Measurements from ENCODE around the gene TOR4A. TPM values are rescaled to one million over a fixed set of nuclear protein-coding genes. Genes with fewer than 3 reads are reported as not detected.

The TOR4A gene
- total and polyA plus RNA-seq, 9 of the 15 experiments (the other 6 are each of a cell fraction or from before 2014, with no cell fraction given): 3.9 to 49.2 (median 8.8) TPM

DNA sequence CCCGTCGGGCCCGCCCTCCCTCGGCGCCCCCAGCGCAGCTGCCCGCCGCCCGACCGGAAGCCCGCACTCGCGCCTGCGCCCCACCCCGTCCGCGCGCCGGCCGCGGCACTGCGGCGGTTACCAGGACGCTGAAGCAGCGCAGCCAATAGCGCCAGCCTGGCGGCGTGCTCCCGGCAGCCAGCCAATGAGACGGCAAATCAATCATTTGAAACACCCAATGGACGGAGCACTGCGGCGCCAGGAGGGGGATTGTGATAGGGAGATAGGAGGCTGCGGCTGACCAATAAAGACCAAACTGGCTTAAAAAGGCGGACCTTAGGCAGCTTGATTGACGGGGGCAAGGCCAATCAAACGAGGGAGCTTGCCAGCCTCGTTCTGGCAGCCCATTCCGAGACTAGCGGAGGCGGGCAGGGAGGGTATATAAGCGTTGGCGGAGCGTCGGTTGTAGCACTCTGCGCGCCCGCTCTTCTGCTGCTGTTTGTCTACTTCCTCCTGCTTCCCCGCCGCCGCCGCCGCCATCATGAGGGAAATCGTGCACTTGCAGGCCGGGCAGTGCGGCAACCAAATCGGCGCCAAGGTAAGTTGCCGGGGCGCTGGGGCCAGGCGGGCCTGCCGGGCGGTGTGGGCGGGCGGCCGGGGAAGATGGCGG lies 36.6 kb upstream of the TOR4A start, which contains the start of gene TUBB4B (continued):
- TF ChIP-seq, protein P1, sequence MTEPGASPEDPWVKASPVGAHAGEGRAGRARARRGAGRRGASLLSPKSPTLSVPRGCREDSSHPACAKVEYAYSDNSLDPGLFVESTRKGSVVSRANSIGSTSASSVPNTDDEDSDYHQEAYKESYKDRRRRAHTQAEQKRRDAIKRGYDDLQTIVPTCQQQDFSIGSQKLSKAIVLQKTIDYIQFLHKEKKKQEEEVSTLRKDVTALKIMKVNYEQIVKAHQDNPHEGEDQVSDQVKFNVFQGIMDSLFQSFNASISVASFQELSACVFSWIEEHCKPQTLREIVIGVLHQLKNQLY (CRISPR knock-in tag; conservative IDR thresholded peaks at IDR 0.05): 0 out of 4 replicates have a peak, but pooled peaks of 1 of the 2 experiments have one; percentile 78
- TF ChIP-seq BCOR (IDR thresholded peaks at IDR 0.05) (0 out of 2 replicates have a peak, but pooled peaks have one; percentile 8), E2F5 (CRISPR knock-in tag; IDR thresholded peaks at IDR 0.05) (0 out of 2 replicates have a peak, but pooled peaks have one; percentile 22), ZBTB17 (CRISPR knock-in tag; IDR thresholded peaks at IDR 0.05) (0 out of 2 replicates have a peak, but pooled peaks have one; percentile 57), CREBBP (IDR thresholded peaks at IDR 0.05; ENCODE audit: low read depth, low read length) (no peak), PCBP1 (IDR thresholded peaks at IDR 0.05; ENCODE audit: low read depth, low read length, poor library complexity, severe bottlenecking) (peak; percentile 49), TCF7 (IDR thresholded peaks at IDR 0.05; ENCODE audit: borderline replicate concordance) (peak; percentile 26; the same call in 1 of the 2 replicates), ETV1 (tag; conservative IDR thresholded peaks at IDR 0.05; ENCODE audit: low read depth) (peak; percentile 60), NFE2 (IDR thresholded peaks at IDR 0.05; ENCODE audit: low read depth) (peak; percentile 7; the same call in 1 of the 2 replicates), GTF2F1 (IDR thresholded peaks at IDR 0.05; ENCODE audit: low read depth, low read length) (peak; percentile 98), SRSF1 (IDR thresholded peaks at IDR 0.05; ENCODE audit: low read depth, low read length) (no peak), HDAC3 (IDR thresholded peaks at IDR 0.05; ENCODE audit: borderline replicate concordance, partially characterized antibody) (no peak), ZNF41 (CRISPR knock-in tag; conservative IDR thresholded peaks at IDR 0.05) (no peak), THRB (CRISPR knock-in tag; conservative IDR thresholded peaks at IDR 0.05) (peak; percentile 88; the same call in 1 of the 2 replicates)
